ENCODE data around the gene RRBP1. TPM values are rescaled to one million over a fixed set of nuclear protein-coding genes. Genes with fewer than 3 reads are reported as not detected.

The RRBP1 gene
- total RNA-seq, 1 experiment from 2014 or later, result 75.9 TPM

DNA sequence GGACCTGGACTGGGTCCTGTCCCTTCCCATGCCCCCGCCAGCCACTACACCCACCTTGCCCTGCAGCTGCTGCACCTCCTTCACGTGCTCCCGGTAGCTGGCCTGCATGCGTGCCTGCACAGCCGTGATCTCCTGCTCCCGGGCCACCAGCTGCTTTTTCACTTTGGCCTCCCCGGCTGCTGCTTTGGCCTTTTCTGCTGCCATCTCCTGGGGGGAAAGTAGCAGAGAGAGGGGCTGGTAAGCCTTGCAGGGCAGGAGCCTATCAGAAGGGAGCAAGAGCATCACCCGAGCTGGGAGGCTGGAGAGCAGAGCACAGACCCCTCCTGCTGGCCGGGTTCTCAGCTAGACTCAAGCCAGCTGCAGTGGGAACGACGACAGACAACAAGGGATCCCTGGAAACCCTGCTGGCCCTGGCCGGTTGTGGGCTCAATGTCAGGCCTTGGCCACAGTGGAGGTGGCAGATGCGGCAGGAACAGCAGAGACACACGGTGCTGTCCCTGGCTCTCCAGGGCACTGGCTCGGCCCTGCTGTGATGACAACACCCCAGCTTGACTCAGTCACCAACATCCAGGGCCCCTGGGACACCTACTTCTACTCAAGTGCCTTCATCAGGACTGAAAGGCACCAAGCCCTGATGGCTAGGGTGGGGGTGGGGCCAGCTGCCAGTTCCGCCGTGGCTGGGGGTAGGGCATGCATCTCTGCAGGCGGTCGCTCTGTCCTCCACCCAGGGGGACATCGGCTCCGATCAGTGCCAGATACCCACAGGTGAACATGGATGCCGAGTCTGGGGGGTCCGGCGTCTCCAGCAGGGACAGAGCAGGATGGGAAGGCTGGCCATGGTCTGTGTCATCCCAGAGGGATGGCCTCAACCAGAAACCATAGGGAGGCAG is 45.3 kb downstream of the RRBP1 start:
- intact Hi-C loops (cut with micrococcal nuclease; ENCODE audit: unreplicated experiment), result no loop called here
- no peaks in the 10 kb centered on the region for H3K9me3 ChIP-seq (ENCODE audit: low read depth, low read length, poor library complexity, severe bottlenecking)
- DNase-seq (ENCODE audit: low spot score), result no peak
- ChIA-PET CTCF (no interaction called here), POLR2A (ENCODE audit: low non-redundant PET) (no interaction called here)
- BruUV-seq (replicated peaks), result no TSS peak
- no peak overlapping the region for H3K4me3 ChIP-seq (ENCODE audit: low read depth, low read length, poor library complexity, severe bottlenecking)
- no peak overlapping the region for H3K27ac ChIP-seq (ENCODE audit: low read depth, low read length, poor library complexity, severe bottlenecking)
- H3K4me1 ChIP-seq (ENCODE audit: insufficient read depth, low read length, poor library complexity, severe bottlenecking), result no peaks in the 10 kb centered on the region
- TF ChIP-seq, protein P1, sequence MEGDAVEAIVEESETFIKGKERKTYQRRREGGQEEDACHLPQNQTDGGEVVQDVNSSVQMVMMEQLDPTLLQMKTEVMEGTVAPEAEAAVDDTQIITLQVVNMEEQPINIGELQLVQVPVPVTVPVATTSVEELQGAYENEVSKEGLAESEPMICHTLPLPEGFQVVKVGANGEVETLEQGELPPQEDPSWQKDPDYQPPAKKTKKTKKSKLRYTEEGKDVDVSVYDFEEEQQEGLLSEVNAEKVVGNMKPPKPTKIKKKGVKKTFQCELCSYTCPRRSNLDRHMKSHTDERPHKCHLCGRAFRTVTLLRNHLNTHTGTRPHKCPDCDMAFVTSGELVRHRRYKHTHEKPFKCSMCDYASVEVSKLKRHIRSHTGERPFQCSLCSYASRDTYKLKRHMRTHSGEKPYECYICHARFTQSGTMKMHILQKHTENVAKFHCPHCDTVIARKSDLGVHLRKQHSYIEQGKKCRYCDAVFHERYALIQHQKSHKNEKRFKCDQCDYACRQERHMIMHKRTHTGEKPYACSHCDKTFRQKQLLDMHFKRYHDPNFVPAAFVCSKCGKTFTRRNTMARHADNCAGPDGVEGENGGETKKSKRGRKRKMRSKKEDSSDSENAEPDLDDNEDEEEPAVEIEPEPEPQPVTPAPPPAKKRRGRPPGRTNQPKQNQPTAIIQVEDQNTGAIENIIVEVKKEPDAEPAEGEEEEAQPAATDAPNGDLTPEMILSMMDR (conservative IDR thresholded peaks at IDR 0.05; ENCODE audit: low read depth, low read length), result no peak
- no peak for TF ChIP-seq EZH2 (IDR thresholded peaks at IDR 0.05; ENCODE audit: borderline replicate concordance, low read depth, low read length, poor library complexity, severe bottlenecking)
- no peaks in the 10 kb centered on the region for H3K27me3 ChIP-seq (replicated peaks; ENCODE audit: insufficient read depth, low read depth, low read length, poor library complexity)
- H3K36me3 ChIP-seq (ENCODE audit: insufficient read depth, low read length, poor library complexity, severe bottlenecking), result peaks cover 11% of the 10 kb centered on the region

DNA sequence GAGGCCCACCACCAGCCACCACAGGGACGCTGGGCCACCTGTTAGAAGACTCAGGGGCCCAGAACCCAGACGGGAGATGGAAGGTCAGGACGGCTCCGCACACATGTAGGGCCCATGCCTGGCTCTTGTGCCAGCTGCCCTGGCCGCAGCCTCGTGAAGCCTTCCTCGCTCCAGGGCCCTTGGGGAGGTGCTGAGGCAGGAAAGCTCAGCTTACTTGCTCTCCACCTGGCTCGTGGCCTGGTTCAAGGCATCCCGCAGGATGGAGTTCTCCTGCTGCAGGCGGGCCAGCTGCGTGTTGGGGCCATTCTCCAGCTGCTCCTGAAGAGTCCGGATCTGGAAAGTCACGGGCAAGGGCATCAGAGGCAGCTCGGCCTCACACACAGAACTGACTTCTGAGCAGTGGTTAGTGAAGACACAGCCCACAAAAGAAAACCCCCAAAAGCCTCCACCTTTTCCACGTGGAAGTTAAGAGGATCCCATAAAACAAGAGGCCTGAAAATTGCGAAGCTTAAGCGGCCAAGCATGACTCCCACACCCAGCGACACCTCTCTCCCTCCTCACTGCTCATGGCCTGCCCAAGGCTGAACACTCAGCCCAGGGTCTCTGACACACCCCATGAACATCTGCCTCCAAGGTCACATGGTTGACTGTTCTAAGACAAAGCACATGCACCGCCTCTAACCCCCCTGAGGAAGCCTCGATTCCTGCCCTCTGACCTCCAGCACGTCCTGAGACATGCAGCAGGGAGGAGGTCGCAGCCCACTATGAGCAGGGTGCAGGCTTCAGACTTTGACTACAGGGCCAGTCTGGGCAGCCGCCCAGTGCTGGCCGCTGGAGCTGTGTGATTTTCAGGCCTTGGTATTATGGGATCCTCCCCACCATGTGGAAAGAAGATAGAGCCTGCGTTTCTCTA is 46.5 kb downstream of the RRBP1 start:
- H3K4me3 ChIP-seq (ENCODE audit: low read depth, low read length, poor library complexity, severe bottlenecking), result no peak overlapping the region
- POLR2A ChIA-PET (ENCODE audit: low non-redundant PET), result no interaction called here
- no peak for TF ChIP-seq EZH2 (IDR thresholded peaks at IDR 0.05; ENCODE audit: borderline replicate concordance, low read depth, low read length, poor library complexity, severe bottlenecking)
- TF ChIP-seq, protein P1 (conservative IDR thresholded peaks at IDR 0.05; ENCODE audit: low read depth, low read length), result no peak
- intact Hi-C loops (cut with micrococcal nuclease; ENCODE audit: unreplicated experiment), result no loop called here
- H3K9me3 ChIP-seq (ENCODE audit: low read depth, low read length, poor library complexity, severe bottlenecking), result no peaks in the 10 kb centered on the region
- CTCF ChIA-PET, result no interaction called here
- no peak overlapping the region for H3K27ac ChIP-seq (ENCODE audit: low read depth, low read length, poor library complexity, severe bottlenecking)
- peaks cover 13% of the 10 kb centered on the region for H3K36me3 ChIP-seq (ENCODE audit: insufficient read depth, low read length, poor library complexity, severe bottlenecking)
- H3K4me1 ChIP-seq (ENCODE audit: insufficient read depth, low read length, poor library complexity, severe bottlenecking), result no peaks in the 10 kb centered on the region
- BruUV-seq (replicated peaks), result no TSS peak
- no peaks in the 10 kb centered on the region for H3K27me3 ChIP-seq (replicated peaks; ENCODE audit: insufficient read depth, low read depth, low read length, poor library complexity)
- DNase-seq (ENCODE audit: low spot score), result no peak

DNA sequence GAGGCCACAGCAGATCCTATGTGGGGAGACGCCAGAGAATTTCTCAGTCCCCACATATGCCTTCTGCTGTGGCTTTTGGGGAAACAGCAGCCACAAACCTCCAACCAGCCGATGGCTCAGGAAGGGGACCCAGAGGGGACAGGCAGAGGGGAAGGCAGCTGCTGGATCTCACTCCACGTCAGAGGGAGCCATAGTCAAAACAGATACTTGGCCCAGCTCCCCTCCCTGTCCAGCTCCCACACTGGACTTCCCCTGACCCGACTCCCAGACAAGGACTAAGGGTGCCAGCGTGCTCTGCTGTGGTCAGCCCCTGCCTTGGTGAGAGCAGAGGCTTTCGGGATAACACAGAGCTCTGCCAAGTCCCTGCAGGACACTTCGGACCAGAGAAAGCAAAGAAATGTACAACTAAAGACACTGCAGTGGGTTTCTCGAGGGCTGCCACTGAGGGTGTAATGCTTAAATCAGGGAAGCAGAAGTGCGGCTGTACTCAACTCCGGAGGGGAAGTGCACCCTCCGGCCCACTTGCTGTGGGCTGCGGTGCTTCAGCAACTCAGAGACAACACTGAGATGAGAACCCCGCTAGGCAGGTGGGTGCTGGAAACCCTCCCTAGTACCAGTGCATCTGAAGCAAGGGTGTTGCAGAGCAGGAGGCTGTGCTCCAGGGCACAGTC is 47.2 kb downstream of the RRBP1 start:
- H3K36me3 ChIP-seq (ENCODE audit: insufficient read depth, low read length, poor library complexity, severe bottlenecking), result peaks cover 13% of the 10 kb centered on the region
- H3K4me3 ChIP-seq (ENCODE audit: low read depth, low read length, poor library complexity, severe bottlenecking), result no peak overlapping the region
- intact Hi-C loops (cut with micrococcal nuclease; ENCODE audit: unreplicated experiment), result no loop called here
- H3K27ac ChIP-seq (ENCODE audit: low read depth, low read length, poor library complexity, severe bottlenecking), result no peak overlapping the region
- ChIA-PET CTCF (interaction anchor here (0.6 kb wide), 1 partner anchor 304 kb away, joined by 3 read pairs; no protein-coding TSS in a partner anchor), POLR2A (ENCODE audit: low non-redundant PET) (no interaction called here)
- BruUV-seq (replicated peaks), result no TSS peak
- H3K4me1 ChIP-seq (ENCODE audit: insufficient read depth, low read length, poor library complexity, severe bottlenecking), result no peaks in the 10 kb centered on the region
- H3K27me3 ChIP-seq (replicated peaks; ENCODE audit: insufficient read depth, low read depth, low read length, poor library complexity), result no peaks in the 10 kb centered on the region
- DNase-seq (ENCODE audit: low spot score), result no peak
- H3K9me3 ChIP-seq (ENCODE audit: low read depth, low read length, poor library complexity, severe bottlenecking), result no peaks in the 10 kb centered on the region
- TF ChIP-seq, protein P1 (conservative IDR thresholded peaks at IDR 0.05; ENCODE audit: low read depth, low read length), result no peak
- no peak for TF ChIP-seq EZH2 (IDR thresholded peaks at IDR 0.05; ENCODE audit: borderline replicate concordance, low read depth, low read length, poor library complexity, severe bottlenecking)
